EH (cell line): ENCODE measurements around the gene PRAMEF10.
"Not testable (repeated sequence)": the region's sequence is repeated elsewhere in the genome, so short reads cannot be mapped to it uniquely, and the experiment has no call there.

Source experiments
- DNase-seq: peaks from one replicate; pipeline ENCODE4 v3.0.0-alpha.2; 2015; ENCODE audit warnings: low read depth

PRAMEF10 gene

DNA sequence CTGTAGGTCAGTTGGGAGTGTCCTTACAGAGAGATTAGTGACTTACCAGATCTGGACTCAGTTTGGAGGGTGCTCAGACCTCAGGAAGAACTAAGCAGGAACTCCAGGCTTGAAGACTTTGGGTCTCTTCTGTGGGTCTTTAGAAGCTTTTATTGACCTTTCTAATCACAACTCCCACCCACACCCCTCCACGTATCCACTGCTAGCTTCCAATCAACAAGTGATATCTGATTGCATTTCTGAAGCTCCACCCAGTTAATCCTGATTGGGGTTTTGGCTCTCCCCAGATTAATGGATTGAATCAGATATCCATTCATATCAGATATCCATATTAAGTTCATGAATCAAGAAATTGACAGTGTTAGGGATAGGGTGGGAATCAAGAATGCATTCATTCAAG lies at the start of gene PRAMEF10:
TSS of gene PRAMEF10 (minus strand) at position 101 of the 400 bp plus-strand sequence. CDS start 2,423 bp downstream, outside the sequence.
- DNase-seq: not testable (repeated sequence)

- not testable (repeated sequence) for DNase-seq
Measured at GRCh38 chr1:12947480-12947879, 49.4 kb upstream of the PRAMEF10 start, which contains the start of gene PRAMEF6. PRAMEF6 (minus strand) TSS chr1:12947580; CDS start chr1:12942518, 5,062 bp downstream.

DNA sequence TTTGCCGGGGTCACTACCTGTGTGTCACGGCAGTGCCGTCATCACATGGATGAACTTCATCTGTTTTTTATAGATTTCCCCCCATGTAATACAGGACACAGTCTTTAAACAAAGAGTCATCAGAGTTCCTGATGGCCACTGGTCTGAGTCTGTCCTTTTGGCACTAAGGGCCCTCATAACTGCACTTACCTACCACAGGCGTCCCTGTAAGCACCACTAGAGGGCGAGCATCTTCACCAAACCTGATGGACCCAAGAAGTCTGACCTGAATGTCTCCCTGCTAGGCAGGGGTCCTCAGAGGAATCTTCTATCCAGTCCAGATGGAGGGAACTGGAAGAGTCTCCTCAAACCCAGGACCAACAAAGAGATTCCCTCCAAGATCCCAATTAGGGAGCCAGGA lies 26.3 kb upstream of the PRAMEF10 start:
- not testable (repeated sequence) for DNase-seq

DNA sequence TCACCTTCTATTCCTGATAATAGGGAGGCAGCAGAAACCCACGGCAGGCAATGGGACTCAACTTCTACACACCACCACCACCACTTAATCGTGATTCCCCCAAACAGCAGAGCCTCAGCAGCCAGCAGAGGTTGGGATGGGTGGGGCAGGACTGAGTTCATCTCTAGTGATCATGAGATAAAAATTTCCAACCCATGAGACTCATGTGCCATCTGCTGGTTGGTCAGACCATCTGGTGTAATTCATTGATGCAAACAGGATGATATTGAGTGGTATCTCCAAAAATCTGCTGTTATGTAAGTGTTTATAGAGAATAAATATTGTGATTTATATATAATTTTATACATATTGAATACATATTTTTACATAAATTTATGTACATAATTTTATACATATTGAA lies 23.7 kb upstream of the PRAMEF10 start:
- not testable (repeated sequence) for DNase-seq

- DNase-seq: not testable (repeated sequence)
Measured at GRCh38 chr1:12916310-12916709, 18.2 kb upstream of the PRAMEF10 start, which contains the start of gene PRAMEF7. PRAMEF7 (plus strand) TSS chr1:12916610; CDS start chr1:12917693, 1,083 bp downstream.

GRCh38 chr1:12903793-12904572 lies 5.9 kb upstream of the PRAMEF10 start:
- not testable (repeated sequence) for DNase-seq

- DNase-seq: not testable (repeated sequence)
Measured at GRCh38 chr1:12899186-12899585, 1.1 kb upstream of the PRAMEF10 start.

GRCh38 chr1:12886101-12886500 lies 12.0 kb downstream of the PRAMEF10 start, which contains the start of gene PRAMEF4:
PRAMEF4 (minus strand) TSS chr1:12886201; CDS start chr1:12883394, 2,807 bp downstream.
- not testable (repeated sequence) for DNase-seq

DNA sequence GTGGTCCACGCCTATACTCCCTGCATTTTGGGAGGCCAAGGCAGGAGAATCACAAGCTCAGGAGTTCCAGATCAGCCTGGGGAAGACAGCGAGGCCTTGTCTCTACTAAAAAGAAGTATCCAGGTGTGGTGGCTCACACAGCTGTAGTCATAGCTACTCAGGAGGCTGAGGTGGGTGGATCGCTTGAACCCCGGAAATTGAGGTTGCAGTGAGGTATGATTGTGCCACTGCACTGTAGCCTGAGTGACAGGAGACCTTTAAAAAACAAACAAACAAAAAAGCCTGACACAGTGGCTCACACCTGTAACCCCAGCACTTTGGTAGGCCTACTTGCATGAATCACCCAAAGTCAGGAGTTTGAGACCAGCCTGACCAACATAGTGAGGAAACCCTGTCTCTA lies 19.6 kb downstream of the PRAMEF10 start:
- not testable (repeated sequence) for DNase-seq

DNA sequence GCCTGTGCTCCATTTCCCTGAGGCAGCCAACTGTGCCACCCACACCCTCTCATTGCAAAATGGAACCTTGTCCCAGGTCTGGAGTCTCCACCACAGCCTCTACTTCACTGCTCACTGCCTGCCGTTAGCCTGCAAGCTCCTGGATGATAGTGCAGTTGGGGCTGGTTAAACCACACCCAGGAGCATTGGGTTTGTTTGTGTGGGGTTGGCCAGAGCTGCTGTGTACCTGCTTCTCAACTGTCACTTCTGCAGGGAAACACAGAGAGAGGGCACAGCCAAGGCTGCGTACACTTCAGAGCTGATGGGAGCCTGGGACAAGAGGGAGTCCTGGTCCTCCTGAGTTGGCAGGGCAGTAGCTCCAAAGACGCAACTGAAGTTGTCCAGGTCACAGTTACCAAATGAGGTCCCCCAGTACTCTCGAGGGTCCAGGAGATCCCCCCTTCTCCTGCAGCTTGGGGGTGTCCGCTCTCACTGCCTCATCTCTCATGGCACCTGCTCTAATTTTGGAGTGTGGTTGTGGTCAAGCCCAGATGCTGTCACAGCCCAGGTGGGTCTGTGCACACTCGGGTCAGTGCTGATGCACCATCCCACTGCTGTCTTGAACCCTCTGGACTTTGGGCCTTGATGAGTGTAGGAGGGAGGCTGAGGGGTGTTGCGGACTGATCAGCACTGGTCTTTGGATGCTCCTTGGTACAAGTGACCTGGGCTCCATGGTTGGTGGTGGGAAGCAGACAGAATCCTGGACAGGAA lies 34.8 kb downstream of the PRAMEF10 start:
- not testable (repeated sequence) for DNase-seq

- DNase-seq: not testable (repeated sequence)
Measured at GRCh38 chr1:12856786-12857185, 41.3 kb downstream of the PRAMEF10 start, which contains the start of gene PRAMEF2. PRAMEF2 (plus strand) TSS chr1:12857086; CDS start chr1:12859010, 1,924 bp downstream.

GRCh38 chr1:12851779-12852178 lies 46.3 kb downstream of the PRAMEF10 start:
- DNase-seq: peak; percentile 22

GRCh38 chr1:12848620-12849019 lies 49.5 kb downstream of the PRAMEF10 start, which contains the start of gene HNRNPCL1:
HNRNPCL1 (minus strand) TSS chr1:12848720; CDS start chr1:12848289, 431 bp downstream.
- DNase-seq: not testable (repeated sequence)
